Measurements from ENCODE around the gene KIF18A. TPM values are rescaled to one million over a fixed set of nuclear protein-coding genes. Genes with fewer than 3 reads are reported as not detected.
"Not testable (repeated sequence)": the region's sequence is repeated elsewhere in the genome, so short reads cannot be mapped to it uniquely, and the experiment has no call there.

KIF18A gene
- total RNA-seq, 1 donor from 2014 or later: 0.79 TPM

DNA sequence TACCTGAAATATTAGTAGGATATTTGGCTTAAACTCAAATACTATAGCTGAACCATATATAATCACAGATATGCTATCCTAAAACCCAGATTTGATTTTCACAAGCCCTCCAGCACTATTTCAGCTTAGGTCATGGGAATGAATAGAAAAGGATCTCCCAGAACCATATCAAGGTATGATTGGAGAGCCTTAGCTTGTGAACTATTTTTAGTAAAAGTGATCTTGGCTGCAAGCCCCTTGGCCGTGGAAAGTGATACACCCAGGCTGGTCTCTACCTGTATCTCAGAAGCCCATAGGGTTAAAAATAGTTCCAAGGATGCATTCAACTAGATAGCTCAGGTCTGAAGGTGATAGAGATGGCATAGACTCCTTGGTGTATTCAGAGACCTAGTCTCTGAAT lies 9.7 kb downstream of the KIF18A start:
- TF ChIP-seq, protein P1, sequence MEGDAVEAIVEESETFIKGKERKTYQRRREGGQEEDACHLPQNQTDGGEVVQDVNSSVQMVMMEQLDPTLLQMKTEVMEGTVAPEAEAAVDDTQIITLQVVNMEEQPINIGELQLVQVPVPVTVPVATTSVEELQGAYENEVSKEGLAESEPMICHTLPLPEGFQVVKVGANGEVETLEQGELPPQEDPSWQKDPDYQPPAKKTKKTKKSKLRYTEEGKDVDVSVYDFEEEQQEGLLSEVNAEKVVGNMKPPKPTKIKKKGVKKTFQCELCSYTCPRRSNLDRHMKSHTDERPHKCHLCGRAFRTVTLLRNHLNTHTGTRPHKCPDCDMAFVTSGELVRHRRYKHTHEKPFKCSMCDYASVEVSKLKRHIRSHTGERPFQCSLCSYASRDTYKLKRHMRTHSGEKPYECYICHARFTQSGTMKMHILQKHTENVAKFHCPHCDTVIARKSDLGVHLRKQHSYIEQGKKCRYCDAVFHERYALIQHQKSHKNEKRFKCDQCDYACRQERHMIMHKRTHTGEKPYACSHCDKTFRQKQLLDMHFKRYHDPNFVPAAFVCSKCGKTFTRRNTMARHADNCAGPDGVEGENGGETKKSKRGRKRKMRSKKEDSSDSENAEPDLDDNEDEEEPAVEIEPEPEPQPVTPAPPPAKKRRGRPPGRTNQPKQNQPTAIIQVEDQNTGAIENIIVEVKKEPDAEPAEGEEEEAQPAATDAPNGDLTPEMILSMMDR (IDR thresholded peaks at IDR 0.05; ENCODE audit: insufficient read depth, low read length, severe bottlenecking): no peak
- DNase-seq (ENCODE audit: low read depth): no peak
- H3K4me3 ChIP-seq (ENCODE audit: low read depth, low read length): no peak overlapping the region
- FAIRE-seq: no peak
- H3K27me3 ChIP-seq (ENCODE audit: control insufficient read depth, insufficient read depth, low read length): no peaks in the 10 kb centered on the region
- H3K36me3 ChIP-seq (ENCODE audit: control insufficient read depth, insufficient read depth, low read length): no peaks in the 10 kb centered on the region

DNA sequence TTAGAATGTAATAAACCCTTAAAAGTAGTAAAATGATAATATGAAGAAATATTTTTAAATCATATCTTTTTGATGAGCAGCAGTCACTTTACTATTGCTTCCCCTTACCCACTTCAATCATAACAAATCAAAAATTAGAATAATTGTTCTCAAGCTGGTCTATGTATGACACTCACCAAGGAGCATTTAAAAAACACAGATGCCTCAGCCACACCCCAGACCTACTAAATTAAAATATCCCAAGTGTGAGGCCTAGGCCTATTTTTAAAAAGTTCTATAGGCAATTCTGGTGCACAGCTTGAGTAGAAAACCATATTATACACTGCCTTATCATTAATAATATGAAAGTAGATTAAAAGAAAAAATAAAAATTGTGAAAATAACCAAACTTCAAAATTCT lies 15.2 kb downstream of the KIF18A start:
- H3K27me3 ChIP-seq (ENCODE audit: control insufficient read depth, insufficient read depth, low read length): no peaks in the 10 kb centered on the region
- TF ChIP-seq, protein P1 (IDR thresholded peaks at IDR 0.05; ENCODE audit: insufficient read depth, low read length, severe bottlenecking): no peak
- no peak for FAIRE-seq

DNA sequence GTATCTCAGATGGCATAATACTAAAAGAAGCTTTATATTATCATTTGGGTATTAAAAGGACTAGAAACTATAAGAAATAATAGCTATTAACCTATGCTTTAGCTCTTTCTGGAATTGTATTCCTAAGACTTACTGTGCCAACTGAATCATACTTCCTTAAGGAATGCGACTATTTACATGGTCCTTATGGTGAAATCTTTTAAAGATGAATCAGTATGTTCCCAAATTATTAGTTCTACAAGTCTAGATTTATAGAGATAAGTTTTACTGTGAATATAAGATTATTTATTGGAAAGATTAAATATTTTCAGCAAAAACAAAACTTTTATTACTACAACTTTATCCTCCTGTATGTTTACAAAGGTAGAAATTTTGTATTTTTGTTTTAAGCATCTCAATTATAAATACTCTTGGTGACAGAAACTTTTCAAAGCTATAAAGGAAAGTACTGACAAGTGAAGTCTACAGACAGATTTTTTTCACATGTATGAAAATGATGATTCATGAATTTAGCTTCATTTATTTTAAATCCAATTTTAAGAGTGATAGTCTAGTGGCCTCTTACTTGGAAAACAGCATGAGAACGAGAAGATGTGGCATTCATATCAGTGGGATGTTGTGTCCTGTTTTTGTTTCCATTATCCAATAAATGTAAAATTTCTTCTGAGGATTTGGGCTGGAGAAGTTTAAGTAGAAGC lies 17.8 kb downstream of the KIF18A start:
- Histone ChIP-seq H3K27me3 (ENCODE audit: control insufficient read depth, insufficient read depth, low read length) (no peaks in the 10 kb centered on the region), H3K36me3 (ENCODE audit: control insufficient read depth, insufficient read depth, low read length) (no peaks in the 10 kb centered on the region), H3K4me3 (ENCODE audit: low read depth, low read length) (no peak overlapping the region)
- peak; percentile 81 for DNase-seq (ENCODE audit: low read depth)
- TF ChIP-seq, protein P1 (IDR thresholded peaks at IDR 0.05; ENCODE audit: insufficient read depth, low read length, severe bottlenecking): no peak
- no peak for FAIRE-seq

More for the DNA sequence above, 15.2 kb downstream of the KIF18A start:
- Histone ChIP-seq H3K4me3 (ENCODE audit: low read depth, low read length) (no peak overlapping the region), H3K36me3 (ENCODE audit: control insufficient read depth, insufficient read depth, low read length) (no peaks in the 10 kb centered on the region)
- no peak for DNase-seq (ENCODE audit: low read depth)

DNA sequence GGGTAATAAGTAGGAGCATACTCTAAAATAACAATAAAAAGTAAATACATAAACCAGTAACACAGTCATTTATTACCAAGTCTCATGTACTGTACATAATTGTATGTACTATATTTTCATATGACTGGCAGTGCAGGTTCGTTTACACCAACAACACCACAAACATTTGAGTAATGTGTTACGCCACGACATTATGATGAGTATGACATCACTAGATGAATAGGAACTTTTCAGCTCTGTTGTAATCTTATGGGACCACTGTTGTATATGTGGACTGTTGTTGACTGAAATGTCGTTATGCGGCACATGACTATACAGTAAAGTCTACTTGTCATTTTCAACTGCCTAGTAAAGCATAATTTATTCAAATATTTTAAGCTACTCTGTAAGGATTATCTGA lies 18.6 kb downstream of the KIF18A start:
- no peaks in the 10 kb centered on the region for H3K27me3 ChIP-seq (ENCODE audit: control insufficient read depth, insufficient read depth, low read length)
- DNase-seq (ENCODE audit: low read depth) (peak; percentile 46), FAIRE-seq (no peak)
- TF ChIP-seq, protein P1 (IDR thresholded peaks at IDR 0.05; ENCODE audit: insufficient read depth, low read length, severe bottlenecking): no peak
- H3K4me3 ChIP-seq (ENCODE audit: low read depth, low read length): no peak overlapping the region
- H3K36me3 ChIP-seq (ENCODE audit: control insufficient read depth, insufficient read depth, low read length): no peaks in the 10 kb centered on the region

DNA sequence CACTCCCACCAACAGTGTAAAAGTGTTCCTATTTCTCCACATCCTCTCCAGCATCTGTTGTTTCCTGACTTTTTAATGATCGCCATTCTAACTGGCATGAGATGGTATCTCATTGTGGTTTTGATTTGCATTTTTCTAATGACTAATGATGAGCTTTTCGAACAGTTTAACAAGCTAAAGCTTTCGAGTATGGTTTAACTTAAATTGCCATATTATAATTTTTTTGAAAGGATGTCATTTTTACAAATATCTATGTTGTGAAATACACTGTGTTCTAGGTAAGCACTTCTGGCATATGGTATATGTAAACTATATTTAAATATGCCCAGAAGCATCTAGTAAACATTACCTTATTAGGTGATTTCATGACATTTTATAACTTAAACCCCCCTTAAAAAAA lies 20.3 kb downstream of the KIF18A start:
- not testable (repeated sequence) for H3K27me3 ChIP-seq (ENCODE audit: control insufficient read depth, insufficient read depth, low read length); H3K4me3 ChIP-seq (ENCODE audit: low read depth, low read length); DNase-seq (ENCODE audit: low read depth); H3K36me3 ChIP-seq (ENCODE audit: control insufficient read depth, insufficient read depth, low read length); FAIRE-seq

DNA sequence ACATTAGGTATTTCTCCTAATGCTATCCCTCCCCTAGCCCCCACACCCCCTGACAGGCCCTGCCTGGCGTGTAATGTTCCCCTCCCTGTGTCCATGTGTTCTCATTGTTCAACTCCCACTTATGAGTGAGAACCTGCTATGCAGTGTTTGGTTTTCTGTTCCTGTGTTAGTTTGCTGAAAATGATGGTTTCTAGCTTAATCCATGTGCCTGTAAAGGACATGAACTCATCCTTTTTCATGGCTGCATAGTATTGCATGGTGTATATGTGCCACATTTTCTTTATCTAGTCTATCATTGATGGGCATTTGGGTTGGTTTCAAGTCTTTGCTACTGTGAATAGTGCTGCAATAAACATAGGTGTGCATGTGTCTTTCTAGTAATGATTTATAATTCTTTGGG lies 20.8 kb downstream of the KIF18A start:
- H3K36me3 ChIP-seq (ENCODE audit: control insufficient read depth, insufficient read depth, low read length); H3K4me3 ChIP-seq (ENCODE audit: low read depth, low read length); FAIRE-seq; H3K27me3 ChIP-seq (ENCODE audit: control insufficient read depth, insufficient read depth, low read length); DNase-seq (ENCODE audit: low read depth): not testable (repeated sequence)

DNA sequence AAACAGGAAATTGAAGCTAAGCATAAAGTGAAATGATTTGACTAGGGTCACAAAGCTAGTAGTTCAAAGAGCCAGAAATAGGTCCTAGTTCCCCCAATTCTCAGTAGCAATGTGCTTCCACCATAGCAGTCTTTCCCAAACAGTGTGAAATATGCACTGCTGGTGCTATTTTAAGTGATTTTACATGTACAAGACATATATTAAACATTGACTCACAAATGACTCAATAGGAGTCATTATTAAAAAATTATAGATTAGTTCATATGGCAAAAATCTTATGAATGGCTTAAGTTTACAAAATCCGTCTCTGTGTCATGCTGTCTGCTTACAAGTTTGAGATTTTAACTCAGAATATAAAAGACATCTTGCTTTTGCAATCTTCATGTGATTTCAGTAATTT lies 21.4 kb downstream of the KIF18A start:
- FAIRE-seq (no peak), DNase-seq (ENCODE audit: low read depth) (peak; percentile 89)
- Histone ChIP-seq H3K4me3 (ENCODE audit: low read depth, low read length) (no peak overlapping the region), H3K27me3 (ENCODE audit: control insufficient read depth, insufficient read depth, low read length) (no peaks in the 10 kb centered on the region), H3K36me3 (ENCODE audit: control insufficient read depth, insufficient read depth, low read length) (no peaks in the 10 kb centered on the region)
- TF ChIP-seq, protein P1 (IDR thresholded peaks at IDR 0.05; ENCODE audit: insufficient read depth, low read length, severe bottlenecking): no peak
